ENCODE results near the gene GPBP1L1.
"Not testable (repeated sequence)": the region's sequence is repeated elsewhere in the genome, so short reads cannot be mapped to it uniquely, and the experiment has no call there.

GPBP1L1 gene

DNA sequence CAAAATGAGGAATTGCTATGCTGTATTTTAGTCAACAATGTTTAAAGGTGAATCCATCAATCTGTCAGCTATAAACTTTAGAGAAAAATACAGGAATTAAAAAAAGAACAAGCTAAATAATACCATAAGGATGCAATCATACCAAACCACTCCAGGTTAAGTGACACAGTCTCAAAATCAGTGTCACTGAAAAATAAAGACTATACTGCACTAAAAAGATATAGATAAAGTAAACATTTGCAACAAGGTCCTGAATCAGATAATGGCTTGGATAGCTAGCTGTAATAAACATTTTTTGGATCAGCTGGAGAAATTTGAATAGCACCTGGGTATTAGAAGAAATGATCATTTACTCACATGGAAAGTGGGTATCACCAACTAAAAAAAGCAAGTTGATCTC lies 7.8 kb downstream of the GPBP1L1 start:
- DNase-seq, result no peak

- DNase-seq, result no peak
Measured at GRCh38 chr1:45677751-45678245, 8.5 kb downstream of the GPBP1L1 start.

GRCh38 chr1:45676553-45676952 lies 9.8 kb downstream of the GPBP1L1 start:
- not testable (repeated sequence) for DNase-seq

DNA sequence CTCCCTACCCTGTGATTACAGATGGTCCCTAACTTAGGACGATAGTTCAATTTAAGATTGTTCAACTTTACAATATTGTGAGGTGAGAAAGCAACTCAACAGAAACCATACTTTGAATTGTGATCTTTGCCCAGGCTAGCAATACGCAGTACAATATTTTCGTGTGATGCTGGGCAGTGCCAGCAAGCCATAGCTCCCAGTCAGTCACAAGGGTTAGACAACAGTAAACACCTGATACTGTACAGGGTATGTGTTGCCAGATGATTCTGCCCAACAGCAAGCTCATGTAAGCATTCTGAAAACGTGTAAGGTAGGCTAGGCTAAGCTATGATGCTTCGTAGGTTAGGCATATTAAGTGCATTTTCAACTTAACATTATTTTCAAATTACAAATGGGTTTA lies 11.9 kb downstream of the GPBP1L1 start:
- DNase-seq, result no peak

- no peak for DNase-seq
Measured at GRCh38 chr1:45673956-45674355, 12.4 kb downstream of the GPBP1L1 start.

DNA sequence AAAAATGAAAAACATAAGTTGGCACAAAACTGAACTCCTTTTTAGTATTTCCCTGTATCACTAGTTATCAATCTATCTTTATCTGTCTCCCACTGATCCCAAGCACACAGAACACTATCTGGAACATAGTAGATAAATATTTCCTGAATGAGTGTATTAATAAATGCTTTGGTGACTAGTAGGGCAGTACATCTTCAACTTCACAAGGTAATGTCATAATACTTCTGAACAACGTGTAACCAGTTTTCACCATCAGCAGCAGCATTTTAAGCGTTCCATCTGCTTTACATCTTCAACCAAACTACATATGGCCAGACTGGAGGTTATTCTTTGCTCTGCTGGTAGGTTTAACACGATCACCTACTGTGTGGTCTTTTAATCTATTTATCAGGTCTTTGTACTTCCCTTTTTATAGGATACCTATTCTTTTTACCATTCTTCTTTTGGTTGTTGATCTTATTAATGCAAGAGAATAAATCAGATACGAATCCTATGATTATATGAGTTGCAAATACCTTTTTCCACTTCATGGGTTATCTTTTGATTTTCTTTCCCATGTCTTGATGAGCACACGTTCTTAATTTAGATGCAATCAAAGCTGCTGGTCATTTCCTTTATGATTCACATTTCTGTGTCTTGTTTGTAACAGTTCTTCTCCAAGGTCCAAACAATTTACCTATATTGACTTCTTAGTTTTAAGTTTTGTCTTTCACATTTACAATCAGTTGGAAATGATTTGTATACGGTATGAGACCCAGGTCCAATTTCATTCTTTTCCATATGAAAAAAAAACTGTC lies 16.3 kb downstream of the GPBP1L1 start:
- no peak for DNase-seq

- DNase-seq, result no peak
Measured at GRCh38 chr1:45669379-45669778, 17.0 kb downstream of the GPBP1L1 start.

DNA sequence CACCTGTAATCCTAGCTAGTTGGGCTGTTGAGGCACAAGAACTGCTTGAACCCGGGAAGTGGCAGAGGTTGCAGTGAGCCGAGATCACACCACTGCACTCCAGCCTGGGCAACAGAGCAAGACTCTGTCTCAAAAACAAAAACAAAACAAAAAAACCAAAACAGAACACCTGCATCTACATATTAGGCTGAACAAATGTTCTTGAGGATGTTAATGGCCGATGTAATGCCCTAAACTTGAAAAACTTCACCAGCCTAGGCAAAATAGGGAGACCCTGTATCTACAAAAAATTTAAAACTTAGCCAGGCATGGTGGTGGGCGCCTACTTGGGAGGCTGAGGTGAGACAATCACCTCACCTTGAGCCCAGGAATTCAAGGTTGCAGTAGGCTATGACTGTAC lies 17.8 kb downstream of the GPBP1L1 start:
- DNase-seq, result no peak

DNA sequence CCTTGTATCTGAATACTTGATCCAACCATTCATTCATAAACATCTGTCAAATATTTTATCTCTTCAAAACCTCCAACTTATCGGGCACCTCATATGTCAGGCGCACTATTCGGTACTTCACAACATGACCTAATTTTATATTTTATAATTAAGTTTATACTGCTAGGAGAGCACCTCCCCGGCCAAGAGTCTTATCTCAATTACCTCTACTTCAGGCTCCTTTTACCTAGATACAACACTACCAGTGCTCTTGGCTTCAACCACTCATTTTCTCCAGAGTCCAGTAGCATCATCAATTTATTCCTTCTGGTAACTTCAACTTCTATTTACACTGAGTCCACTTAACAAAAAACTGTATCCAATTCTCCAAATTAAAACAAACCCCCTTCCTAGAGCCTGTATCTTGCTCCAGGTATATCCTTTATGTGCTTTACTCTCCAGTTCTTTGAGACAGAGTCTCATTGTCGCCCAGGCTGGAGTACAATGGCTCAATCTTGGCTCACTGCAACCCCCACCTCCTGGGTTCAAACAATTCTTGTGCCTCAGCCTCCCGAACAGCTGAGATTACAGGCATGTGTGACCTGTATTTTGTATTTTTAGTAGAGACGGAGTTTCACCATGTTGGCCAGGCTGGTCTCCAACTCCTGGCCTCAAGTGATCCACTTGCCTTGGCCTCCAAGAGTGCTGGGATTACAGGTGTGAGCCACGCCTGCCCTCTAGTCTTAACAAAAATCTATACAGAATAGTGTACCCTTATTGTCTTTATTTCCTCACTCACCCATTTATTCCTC lies 18.8 kb downstream of the GPBP1L1 start:
- DNase-seq, result no peak

DNA sequence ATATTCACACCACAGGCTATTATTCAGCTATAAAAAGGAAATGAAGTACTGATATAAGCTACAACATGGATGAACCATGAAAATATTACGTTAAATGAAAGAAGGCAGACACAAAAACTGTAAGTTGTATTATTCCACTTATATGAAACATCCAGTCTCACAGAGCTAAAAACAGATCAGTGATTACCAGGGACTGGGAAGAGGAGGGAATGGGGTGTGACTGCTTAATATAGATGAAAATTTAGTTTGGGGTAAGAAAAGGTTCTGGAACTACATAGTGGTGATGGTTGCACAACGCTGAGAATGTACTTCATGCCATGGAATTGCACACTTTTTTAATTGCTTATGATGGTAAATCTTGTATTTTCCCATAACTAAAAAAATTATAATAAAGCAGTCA lies 19.5 kb downstream of the GPBP1L1 start:
- DNase-seq, result no peak

GRCh38 chr1:45660336-45660735 lies 26.0 kb downstream of the GPBP1L1 start:
- DNase-seq, result no peak

DNA sequence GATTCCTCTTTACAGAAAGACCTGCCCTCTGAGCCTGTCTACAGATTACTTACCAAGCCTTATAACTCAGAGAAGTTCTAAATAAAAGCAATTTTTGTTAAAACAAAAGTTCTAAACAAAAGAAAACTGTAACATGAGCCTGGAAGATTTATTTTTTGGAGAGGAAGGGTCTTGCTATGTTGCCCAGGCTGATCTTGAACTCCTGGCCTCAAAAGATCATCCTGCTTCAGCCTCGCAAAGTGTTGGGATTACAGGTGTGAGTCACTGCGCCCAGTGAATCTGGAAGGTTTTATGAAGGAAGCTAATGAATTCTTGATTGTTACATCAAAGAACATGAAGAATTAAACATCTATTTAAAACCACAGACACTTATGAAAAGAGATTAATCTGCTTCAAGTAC lies 27.1 kb downstream of the GPBP1L1 start:
- DNase-seq, result no peak

DNA sequence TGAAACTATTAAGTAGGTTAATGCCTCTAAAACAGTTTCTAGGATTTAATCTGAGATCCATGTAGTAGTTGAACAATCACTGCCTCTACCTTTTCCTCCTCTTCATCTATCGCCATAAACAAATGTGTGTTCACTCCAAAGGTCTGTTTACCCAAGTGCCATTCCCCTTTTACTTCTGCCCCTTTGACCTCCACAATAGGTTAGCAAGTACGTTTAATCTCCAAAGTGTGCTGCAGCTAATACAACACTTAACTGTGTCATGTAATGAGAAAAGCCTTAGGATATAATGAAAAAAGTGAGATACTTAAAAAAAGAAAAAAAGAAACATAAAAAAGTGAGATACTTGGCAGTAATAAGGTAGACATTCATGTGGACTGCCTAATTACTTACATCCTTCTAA lies 28.2 kb downstream of the GPBP1L1 start:
- no peak for DNase-seq

DNA sequence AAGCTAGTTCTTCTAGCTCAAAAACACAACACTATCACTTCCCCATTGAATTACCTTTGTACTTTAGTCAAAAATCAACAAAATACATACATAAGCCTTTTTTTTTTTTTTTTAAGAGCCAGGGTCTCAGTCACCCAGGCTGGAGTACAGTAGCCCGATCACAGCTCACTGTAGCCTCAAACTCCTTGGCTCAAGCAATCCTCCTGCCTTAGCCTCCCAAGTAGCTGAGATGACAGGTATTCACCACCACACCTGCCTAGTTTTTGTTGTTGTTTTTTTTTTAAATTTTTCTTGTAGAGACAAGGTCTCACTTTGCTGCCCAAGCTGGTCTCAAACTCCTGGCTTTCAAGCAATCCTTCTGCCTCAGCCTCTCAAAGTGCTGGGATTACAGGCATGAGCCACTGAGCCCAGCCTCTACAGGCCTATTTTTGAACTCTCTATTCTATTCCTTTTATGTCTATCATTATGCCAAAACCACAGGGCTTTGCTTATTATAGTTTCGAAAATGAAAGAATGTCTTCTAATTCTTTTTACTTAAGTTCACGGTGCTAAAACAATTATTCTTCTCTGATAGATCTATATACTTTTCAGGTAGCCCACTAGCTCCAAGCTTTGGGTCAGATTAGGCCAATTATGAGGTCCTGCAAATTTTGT lies 29.6 kb downstream of the GPBP1L1 start:
- DNase-seq, result no peak

GRCh38 chr1:45654540-45655280 lies 31.6 kb downstream of the GPBP1L1 start:
- DNase-seq, result no peak

GRCh38 chr1:45647248-45648021 lies 38.9 kb downstream of the GPBP1L1 start:
- DNase-seq, result no peak

DNA sequence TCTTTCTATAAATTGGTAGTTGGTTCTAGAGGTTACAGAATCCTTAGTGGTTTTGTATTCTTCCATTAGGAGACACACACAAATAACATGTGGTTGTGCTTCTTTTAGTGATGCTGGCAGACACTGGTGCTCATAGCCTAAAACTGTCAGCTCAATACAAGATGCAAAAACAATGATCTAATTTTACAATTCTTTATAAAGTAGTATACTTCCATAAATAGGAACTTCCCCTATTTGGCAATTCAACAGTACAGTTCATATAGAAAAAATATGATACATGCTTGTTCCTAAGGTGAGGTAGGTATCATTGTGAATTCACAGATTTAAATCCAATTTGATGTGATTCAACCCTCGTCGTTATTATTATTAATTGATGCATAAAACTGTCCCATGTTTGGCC lies 41.7 kb downstream of the GPBP1L1 start:
- DNase-seq, result no peak

GRCh38 chr1:45643978-45644377 lies 42.4 kb downstream of the GPBP1L1 start:
- peak; percentile 42 for DNase-seq

- DNase-seq, result no peak
Measured at GRCh38 chr1:45643321-45643720, 43.0 kb downstream of the GPBP1L1 start.

GRCh38 chr1:45640293-45640692 lies 46.0 kb downstream of the GPBP1L1 start:
- no peak for DNase-seq

DNA sequence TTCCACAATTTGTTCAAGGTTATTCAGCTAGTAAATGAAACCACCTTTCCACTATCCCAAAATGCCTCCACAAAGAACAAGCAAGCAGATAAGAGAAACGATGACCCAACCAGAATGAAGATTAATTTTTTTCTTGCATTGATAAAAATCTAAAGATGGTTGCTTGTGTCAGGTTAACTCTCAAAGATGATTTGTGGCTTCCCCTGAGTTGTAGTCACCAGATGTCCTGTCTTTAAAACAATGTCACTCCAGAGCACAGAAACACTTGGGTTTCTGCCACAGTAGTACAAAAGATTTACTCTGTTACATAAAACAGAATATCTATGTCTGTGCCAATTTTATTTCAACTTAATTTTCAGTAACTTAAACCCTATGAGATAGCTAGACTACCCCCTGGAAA lies 51.1 kb downstream of the GPBP1L1 start:
- DNase-seq, result no peak

DNA sequence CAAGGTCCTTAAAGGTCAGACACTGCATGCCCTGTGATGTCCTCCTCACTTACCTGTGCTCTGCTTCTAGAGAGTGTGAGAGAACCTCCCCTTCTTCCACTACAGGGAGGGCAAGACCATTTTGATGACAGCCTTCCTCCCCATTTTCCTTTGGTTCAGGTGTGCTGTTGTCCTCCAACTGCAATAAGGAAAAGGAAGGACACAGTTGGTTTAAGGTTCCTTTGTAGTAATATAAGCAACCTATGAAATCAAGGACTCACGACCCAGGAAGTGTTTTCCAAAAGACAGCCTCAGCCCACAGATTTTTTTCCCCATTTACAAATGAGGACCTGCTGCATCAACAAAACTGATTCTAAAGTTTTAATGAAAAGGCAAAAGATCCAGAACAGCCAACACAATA lies 55.9 kb downstream of the GPBP1L1 start:
- no peak for DNase-seq
